Astrocyte of the cerebellum (primary cell): ENCODE results near the gene PRPF38B.
"Not testable (repeated sequence)": the region's sequence is repeated elsewhere in the genome, so short reads cannot be mapped to it uniquely, and the experiment has no call there.

ENCODE experiments used
- DNase-seq: peaks from one replicate; pipeline ENCODE4 v3.0.0-alpha.2; 2011; ENCODE audit warnings: low read depth
- H3K4me3 ChIP-seq: 2 replicates; pipeline ENCODE4 v1.5.1; 2011; ENCODE audit warnings: mild to moderate bottlenecking, low read depth, low read length, moderate library complexity
- CTCF ChIP-seq: IDR thresholded peaks from 2 replicates; pipeline ENCODE4 v1.5.1; 2012; ENCODE audit warnings: low read length, low read depth, moderate library complexity, mild to moderate bottlenecking; ENCODE audit errors: missing control alignments
- in situ Hi-C: cut with HindIII; loops from 2 replicates; pipeline ENCODE4 v1.10.0; 2017; ENCODE audit warnings: low sequenced_read_pairs

The PRPF38B gene

GRCh38 chr1:108665771-108666170 is 26.3 kb upstream of the PRPF38B start:
- in situ Hi-C loops, result no loop called here
- no peak for DNase-seq
- TF ChIP-seq CTCF, result no peak
- no peak overlapping the region for H3K4me3 ChIP-seq

DNA sequence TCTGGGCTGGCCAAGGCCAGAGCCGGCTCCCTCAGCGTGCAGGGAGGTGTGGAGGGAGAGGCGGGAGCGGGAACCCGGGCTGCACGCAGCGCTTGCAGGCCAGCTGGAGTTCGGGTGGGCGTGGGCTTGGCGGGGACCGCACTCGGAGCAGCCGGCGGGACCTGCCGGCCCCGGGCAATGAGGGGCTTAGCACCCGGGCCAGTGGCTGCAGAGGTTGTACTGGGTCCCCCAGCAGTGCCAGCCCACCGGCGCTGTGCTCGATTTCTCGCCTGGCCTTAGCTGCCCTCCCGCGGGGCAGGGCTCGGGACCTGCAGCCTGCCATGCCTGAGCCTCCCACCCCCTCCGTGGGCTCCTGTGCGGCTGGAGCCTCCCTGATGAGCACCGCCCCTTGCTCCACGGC is 24.7 kb upstream of the PRPF38B start:
- in situ Hi-C loops, DNase-seq, H3K4me3 ChIP-seq: not testable (repeated sequence)

- in situ Hi-C loops, result no loop called here
- no peak for TF ChIP-seq CTCF
- H3K4me3 ChIP-seq, result no peak overlapping the region
- no peak for DNase-seq
These were observed 23.3 kb upstream of the PRPF38B start for GRCh38 chr1:108668777-108669176.

- in situ Hi-C loops, result no loop called here
- DNase-seq, result no peak
- no peak for TF ChIP-seq CTCF
- H3K4me3 ChIP-seq, result no peak overlapping the region
These were observed 22.4 kb upstream of the PRPF38B start for GRCh38 chr1:108669679-108670078.

GRCh38 chr1:108670131-108670773 is 21.9 kb upstream of the PRPF38B start:
- H3K4me3 ChIP-seq, result no peak overlapping the region
- no peak for DNase-seq
- in situ Hi-C loops, result no loop called here
- no peak for TF ChIP-seq CTCF

DNA sequence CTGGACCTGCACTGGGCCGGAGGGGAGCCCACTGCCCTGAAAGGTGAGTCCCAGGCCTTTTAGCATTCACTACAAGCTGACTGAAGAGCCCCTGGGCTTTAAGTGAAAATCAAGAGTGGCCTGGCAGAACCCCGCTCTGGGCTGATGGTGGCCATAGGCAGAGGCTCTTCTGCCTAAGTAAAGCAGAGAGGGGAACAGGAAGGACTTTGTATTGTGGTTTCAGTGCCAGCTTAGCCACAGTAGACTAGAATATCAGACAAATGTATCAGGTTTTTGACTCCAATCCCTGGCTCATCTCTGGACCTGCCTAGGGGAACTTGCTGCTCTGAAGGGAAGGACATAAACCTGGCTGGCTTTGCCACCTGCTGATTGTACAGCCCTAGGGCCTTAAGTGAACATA is 21.0 kb upstream of the PRPF38B start:
- DNase-seq, result no peak
- in situ Hi-C loops, result no loop called here
- no peak for TF ChIP-seq CTCF
- no peak overlapping the region for H3K4me3 ChIP-seq

GRCh38 chr1:108678706-108679105 is 13.4 kb upstream of the PRPF38B start:
- TF ChIP-seq CTCF, result no peak
- in situ Hi-C loops, result no loop called here
- no peak for DNase-seq
- no peak overlapping the region for H3K4me3 ChIP-seq
